HG03457 (cell line): ENCODE measurements around the gene DAPK1.

Source experiments
- ATAC-seq: cut with Tn5 transposase; IDR thresholded peaks from one replicate; pipeline ENCODE4 v1.9.1; 2021; ENCODE audit warnings: moderate number of reproducible peaks; ENCODE audit not compliant: unreplicated experiment

The DAPK1 gene

DNA sequence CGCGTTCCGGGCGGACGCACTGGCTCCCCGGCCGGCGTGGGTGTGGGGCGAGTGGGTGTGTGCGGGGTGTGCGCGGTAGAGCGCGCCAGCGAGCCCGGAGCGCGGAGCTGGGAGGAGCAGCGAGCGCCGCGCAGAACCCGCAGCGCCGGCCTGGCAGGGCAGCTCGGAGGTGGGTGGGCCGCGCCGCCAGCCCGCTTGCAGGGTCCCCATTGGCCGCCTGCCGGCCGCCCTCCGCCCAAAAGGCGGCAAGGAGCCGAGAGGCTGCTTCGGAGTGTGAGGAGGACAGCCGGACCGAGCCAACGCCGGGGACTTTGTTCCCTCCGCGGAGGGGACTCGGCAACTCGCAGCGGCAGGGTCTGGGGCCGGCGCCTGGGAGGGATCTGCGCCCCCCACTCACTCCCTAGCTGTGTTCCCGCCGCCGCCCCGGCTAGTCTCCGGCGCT, at the start of gene DAPK1:
Gene DAPK1, plus strand, starts transcription at position 264 of the 442 bp plus-strand sequence. CDS start 1,211 bp downstream, outside the sequence.
- no peak for ATAC-seq

DNA sequence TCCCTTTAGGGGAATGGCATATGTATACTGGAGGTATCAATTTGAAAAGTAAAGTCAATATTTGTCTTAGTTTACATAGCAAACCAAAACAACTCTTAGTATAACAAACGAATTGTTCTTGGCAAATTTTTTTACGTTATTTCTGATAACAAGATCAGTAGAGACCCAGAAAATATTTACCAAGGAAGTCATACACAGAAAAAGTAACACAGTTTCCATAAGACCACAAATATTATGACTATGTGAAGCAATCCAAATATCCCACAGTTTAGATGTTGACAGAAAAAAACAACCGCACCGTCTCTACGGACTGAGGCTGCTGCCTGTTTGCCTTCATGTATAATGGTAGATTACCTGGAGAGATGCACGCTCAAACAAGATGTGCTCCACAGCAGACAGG, 46.5 kb upstream of the DAPK1 start:
- ATAC-seq, result no peak

- ATAC-seq, result no peak
Observed at GRCh38 chr9:87455407-87455806, 42.3 kb upstream of the DAPK1 start.

- ATAC-seq, result no peak
Observed at GRCh38 chr9:87461256-87461655, 36.4 kb upstream of the DAPK1 start.

- peak; percentile 54 for ATAC-seq
Observed at GRCh38 chr9:87464110-87464991, 33.3 kb upstream of the DAPK1 start.

GRCh38 chr9:87464992-87465378, 32.7 kb upstream of the DAPK1 start:
- no peak for ATAC-seq

DNA sequence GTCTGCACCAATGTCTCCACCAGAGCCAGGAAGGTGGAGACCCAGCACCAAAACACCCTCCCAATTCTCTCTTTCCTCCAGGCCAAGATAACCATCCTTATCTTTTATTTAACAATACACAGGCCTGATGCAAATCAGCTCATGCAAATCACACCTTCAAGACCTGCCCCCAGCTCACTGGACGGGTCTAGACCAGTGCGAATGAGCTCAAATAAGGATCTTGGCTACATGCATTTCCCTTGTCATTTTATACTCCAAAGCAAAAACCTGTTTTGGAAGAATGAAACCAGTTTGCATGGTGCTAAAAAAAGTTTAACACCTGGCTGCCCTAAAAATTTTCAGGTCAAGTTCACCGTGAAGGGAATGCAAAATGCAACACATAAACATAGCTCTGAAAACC, 31.9 kb upstream of the DAPK1 start:
- no peak for ATAC-seq

DNA sequence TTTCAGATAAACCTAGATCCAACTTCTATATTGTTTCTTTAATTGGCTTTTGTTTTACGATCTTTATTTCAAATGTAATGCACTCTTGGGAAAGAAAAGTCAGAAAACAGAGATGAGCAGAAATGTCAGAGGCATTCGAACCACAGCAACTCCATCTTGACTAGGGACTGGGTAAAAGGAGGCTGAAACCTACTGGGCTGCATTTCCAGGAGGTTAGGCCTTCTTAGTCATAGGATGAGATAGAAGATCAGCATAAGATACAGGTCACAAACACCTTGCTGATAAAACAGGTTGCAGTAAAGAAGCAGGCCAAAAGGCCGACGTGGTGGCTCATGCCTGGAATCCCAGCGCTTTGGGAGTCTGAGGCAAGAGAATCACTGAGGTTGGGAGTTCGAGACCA, 30.5 kb upstream of the DAPK1 start:
- no peak for ATAC-seq

DNA sequence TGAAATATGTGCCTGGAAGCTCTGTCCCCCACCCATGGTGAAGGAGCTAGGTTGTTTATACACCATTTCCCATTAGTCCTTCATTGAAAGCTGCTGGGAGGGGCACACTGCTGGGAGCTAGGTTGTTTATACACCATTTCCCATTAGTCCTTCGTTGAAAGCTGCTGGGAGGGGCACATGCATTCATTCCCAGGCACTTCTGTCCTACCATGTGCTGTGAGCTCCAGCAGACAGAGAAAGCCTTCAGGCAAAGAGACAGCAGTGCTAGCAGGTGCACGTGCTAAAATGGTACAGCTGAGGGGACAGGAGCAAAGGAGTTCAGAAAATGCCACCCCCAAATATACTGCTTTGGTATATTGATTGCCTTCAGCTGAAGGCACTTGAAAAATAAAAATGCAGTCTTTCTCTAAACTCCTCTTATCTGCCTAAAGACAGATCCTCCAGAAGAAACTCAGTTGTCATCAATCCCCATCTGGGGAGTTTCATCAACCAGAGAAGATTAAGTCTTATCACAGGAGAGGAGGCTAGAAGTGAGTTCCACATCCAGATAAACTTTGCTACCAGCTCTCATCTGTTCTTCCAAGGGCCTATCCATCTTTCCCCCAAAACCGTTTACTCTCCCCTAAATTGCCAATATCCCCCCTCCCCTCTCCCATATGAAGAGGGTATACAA, 27.7 kb upstream of the DAPK1 start:
- ATAC-seq, result no peak

DNA sequence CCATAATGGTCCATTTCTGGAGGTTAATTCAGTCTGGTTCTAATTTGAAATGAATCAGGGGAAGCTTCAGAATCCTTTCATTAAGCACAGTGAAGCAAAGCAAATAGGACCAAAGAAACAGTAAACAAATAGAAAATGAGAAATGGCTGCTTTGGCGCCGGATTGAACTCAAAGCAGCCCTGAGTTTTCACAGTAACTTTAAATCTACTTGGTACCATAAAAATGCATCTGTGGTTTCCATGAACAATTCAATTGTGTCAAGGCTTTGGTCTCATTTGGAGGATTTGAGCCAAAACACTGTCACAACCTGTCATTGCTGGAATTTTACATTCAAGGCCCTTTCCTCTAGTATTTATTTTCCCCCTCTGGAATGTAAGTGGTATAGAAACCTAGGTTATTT, 25.9 kb upstream of the DAPK1 start:
- no peak for ATAC-seq

- no peak for ATAC-seq
Observed at GRCh38 chr9:87475463-87475862, 22.2 kb upstream of the DAPK1 start.

GRCh38 chr9:87478226-87478992, 19.3 kb upstream of the DAPK1 start:
- ATAC-seq, result no peak

DNA sequence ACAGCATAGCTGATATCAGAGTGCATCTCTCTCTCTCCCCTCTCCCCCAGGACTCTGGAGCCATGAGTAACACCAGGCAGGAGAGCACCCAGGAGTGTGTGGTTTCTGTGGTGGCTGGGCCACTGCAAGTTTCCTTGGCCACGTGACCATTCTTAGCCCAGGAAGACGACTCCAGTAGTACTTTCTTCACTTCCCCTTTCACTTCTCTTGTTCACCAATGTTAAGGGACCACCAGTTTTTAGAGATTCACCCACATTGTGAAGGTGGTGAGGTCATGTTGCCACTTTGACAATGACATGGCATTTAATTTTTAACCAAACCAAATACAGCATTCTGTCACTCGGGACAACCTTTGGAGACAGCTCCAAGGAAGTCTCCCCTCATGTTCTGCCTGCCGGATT, 17.9 kb upstream of the DAPK1 start:
- ATAC-seq, result peak; percentile 96

DNA sequence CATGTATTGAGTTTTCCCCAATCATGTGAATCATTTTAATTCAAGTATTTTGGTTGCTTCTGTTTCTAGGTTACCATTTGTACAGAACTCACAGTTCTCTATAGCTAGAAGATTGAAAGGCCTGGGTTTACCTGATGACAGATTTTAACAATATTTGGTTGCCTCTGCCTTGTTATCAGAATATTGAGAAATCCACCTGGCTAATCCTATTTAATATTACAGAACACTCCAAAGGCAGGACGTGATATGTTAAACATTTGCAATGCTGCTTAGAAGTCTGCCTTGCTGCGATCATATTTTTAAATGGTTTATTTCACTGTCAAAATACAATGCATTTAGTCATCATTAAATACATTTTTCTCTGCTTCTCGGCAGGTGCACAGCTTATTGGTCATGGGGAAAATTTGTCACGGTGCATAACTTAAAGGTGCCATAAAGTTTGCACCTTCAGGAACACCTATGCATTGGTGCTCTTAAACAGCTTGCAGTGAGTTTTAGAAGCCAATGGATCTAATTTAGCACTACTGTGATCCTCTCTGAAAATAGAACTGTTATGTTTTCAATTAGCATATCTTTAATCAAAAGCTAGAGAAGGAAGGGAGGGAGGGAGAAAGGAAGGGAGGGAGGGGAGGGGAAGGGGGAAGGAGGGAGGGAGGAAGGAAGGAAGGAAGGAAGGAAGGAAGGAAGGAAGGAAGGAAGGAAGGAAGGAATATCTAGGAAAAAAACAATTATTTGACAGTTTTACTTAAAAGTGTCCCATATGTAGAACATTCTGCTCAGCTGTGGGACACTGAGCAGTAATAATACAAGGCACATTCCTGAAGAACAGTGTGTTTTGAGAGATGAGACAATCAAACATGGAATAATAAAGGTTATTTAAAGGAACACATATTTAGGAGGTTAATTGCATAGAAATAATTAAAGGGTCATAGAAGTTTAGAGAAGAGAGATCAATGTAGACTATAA, 15.5 kb upstream of the DAPK1 start:
- no peak for ATAC-seq

- no peak for ATAC-seq
Observed at GRCh38 chr9:87490225-87490624, 7.4 kb upstream of the DAPK1 start.

- no peak for ATAC-seq
Observed at GRCh38 chr9:87490907-87491306, 6.8 kb upstream of the DAPK1 start.

GRCh38 chr9:87491523-87491922, 6.1 kb upstream of the DAPK1 start:
- no peak for ATAC-seq

GRCh38 chr9:87492642-87493041, 5.0 kb upstream of the DAPK1 start:
- no peak for ATAC-seq

DNA sequence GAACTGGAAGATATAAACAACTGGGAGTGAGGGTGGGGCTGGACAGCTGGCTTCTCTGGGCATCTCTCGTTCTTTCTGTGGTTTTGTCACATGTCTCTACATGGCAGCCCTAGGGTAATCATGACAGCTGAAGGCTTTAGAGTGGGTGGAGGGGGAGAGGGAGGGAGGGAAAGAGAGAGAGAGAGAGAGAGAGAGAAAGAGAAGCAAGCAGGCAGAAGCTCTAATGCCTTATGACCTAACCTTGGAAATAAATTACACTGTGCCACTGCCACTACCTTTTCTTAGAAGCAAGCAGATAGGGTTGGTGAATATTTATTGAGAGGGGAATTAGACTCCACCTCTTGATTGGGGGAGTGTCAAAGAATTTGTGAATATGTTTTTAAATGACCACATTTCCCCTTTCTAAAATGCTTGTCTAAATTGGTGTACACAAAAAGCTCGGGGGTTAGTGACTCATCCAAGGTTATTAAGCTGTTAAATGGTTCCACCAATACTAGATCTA, 2.6 kb upstream of the DAPK1 start:
- no peak for ATAC-seq

DNA sequence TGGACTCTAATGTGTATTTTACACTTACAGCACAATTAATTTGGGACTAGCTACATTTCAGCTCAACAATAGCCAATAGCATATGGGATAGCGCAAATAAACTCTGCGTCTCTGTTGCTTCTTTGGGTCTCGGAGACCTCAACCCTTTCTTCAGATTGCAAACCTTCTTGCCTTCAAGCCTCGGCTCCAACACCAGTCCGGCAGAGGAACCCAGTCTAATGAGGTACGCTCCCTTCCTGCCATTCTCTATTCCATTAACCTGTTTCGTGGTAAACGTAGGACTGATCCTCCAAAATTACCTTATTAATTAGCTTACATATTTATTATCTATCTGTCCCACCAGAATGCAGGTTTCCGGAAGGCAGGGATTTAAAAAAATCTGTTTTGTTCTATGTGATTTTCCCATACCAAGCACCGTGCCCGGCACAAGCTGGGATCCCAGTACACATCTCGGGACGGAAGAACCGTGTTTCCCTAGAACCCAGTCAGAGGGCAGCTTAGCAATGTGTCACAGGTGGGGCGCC, 525 bp upstream of the DAPK1 start:
- ATAC-seq, result no peak
